H1 (cell line): ENCODE measurements around the gene SLC16A5. TPM values are rescaled to one million over a fixed set of nuclear protein-coding genes. Genes with fewer than 3 reads are reported as not detected.

Source experiments
- CEBPB ChIP-seq: IDR thresholded peaks from 2 replicates; pipeline ENCODE4 v1.6.1; 2012; ENCODE audit warnings: low read depth, low read length
- CHD1 ChIP-seq: IDR thresholded peaks from 2 replicates; pipeline ENCODE4 v1.6.1; 2012; ENCODE audit warnings: low read depth, low read length, improper control_type of control experiment
- JUN ChIP-seq: IDR thresholded peaks from 2 replicates; pipeline ENCODE4 v1.6.1; 2011; ENCODE audit warnings: low read depth, mild to moderate bottlenecking, improper control_type of control experiment, low read length
- NANOG ChIP-seq: IDR thresholded peaks from 2 replicates; pipeline ENCODE4 v1.6.1; 2011; ENCODE audit warnings: low read length, low read depth, mild to moderate bottlenecking, inconsistent platforms; ENCODE audit not compliant: insufficient read depth, poor library complexity, severe bottlenecking
- NRF1 ChIP-seq: IDR thresholded peaks from 2 replicates; pipeline ENCODE4 v1.6.1; 2011; ENCODE audit warnings: mild to moderate bottlenecking, low read depth, low read length, improper control_type of control experiment
- POLR2AphosphoS5 ChIP-seq: IDR thresholded peaks from 2 replicates; pipeline ENCODE4 v1.6.1; 2011; ENCODE audit warnings: low read depth, low read length
- SUZ12 ChIP-seq: fragments of 200-600 bp; sonication (generic); IDR thresholded peaks from 2 replicates; pipeline ENCODE4 v1.6.1; 2012; ENCODE audit warnings: mild to moderate bottlenecking, inconsistent platforms, low read length, moderate library complexity, mixed read lengths
- polyA plus RNA-seq, 7 experiments: library from polyadenylated mRNA; depleted of rRNA in 3 of 7; stranded (reverse) in 5 of 7; unstranded in 2 of 7; fragments of >200 nt in 5 of 7; fragments of 200-250 nt in 2 of 7; gene quantifications; 1 replicate in 5 of 7; 2 replicates in 1 of 7; 4 replicates in 1 of 7; pipeline versions ENCODE4 v1.2.1 to v1.2.3, GENCODE V29; 2011 to 2013; ENCODE audit warnings: missing spikeins in 2 of 7, mixed read lengths in 2 of 7
- total RNA-seq: library from RNA; stranded (reverse); fragmentation: NEBNext Ultra II Directional; extraction: Animal tissue kit (Norgen Biotek cat#: 25700); gene quantifications from 2 replicates; pipeline ENCODE4 v1.2.1, GENCODE V29; 2021
- TF ChIP-seq, protein P1 (sequence below): fragments of 300-600 bp; sonication (generic); IDR thresholded peaks from 2 replicates; pipeline ENCODE4 v1.7.1; 2012; ENCODE audit warnings: low read length, moderate library complexity, mild to moderate bottlenecking, inconsistent platforms; ENCODE audit not compliant: insufficient replicate concordance
- TF ChIP-seq, protein P2 (sequence below): IDR thresholded peaks from 2 replicates; pipeline ENCODE4 v1.6.1; 2011; ENCODE audit warnings: low read length, improper control_type of control experiment

SLC16A5 gene
- total and polyA plus RNA-seq, 2 of the 8 experiments (the other 6 are each of a cell fraction or from before 2014, with no cell fraction given), result 17.1 to 34.7 TPM

DNA sequence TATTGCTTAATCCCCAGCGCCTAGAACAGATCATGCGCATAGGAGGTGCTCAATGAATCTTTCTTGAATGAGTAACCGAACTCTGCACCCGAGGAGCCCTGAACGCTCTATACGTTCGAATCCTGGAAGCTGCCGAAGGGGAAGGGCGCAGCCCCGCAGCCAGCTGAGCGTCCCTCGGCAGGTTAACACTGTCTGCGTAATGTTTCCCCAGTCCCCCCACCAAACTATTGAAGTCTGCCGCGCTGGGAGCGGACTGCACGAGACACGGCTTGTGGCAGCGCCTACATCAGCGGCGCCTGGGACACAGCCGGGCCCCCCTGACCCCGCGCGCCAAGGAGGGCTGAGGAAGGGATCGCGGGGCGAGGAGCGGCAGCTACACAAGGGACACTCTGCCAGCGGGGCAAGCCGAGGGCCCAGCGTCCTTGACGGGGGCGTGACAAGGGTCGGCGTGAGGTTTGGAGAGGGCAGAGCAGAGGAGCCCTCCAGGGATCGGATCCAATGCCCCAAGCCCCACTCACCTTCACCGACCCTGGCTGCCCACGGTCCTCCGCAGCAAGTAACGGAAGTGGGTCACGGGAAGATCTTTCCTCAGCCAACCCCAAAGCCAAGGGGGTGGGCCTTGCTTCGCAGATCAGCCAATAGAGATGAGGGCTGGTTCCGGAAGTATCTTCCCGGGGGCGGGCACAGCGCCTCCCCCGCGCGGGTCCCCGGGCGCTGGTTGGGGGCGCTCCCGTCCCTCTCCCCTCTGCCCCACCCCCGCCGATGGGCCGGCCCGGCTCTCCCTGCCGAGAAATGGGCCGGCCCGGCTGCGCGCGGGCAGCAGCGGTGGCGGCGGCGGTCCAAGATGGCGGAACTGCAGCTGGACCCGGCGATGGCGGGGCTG lies 41.1 kb upstream of the SLC16A5 start, which contains the start of the genes ATP5PD and KCTD2 (continued):
- TF ChIP-seq, protein P1, sequence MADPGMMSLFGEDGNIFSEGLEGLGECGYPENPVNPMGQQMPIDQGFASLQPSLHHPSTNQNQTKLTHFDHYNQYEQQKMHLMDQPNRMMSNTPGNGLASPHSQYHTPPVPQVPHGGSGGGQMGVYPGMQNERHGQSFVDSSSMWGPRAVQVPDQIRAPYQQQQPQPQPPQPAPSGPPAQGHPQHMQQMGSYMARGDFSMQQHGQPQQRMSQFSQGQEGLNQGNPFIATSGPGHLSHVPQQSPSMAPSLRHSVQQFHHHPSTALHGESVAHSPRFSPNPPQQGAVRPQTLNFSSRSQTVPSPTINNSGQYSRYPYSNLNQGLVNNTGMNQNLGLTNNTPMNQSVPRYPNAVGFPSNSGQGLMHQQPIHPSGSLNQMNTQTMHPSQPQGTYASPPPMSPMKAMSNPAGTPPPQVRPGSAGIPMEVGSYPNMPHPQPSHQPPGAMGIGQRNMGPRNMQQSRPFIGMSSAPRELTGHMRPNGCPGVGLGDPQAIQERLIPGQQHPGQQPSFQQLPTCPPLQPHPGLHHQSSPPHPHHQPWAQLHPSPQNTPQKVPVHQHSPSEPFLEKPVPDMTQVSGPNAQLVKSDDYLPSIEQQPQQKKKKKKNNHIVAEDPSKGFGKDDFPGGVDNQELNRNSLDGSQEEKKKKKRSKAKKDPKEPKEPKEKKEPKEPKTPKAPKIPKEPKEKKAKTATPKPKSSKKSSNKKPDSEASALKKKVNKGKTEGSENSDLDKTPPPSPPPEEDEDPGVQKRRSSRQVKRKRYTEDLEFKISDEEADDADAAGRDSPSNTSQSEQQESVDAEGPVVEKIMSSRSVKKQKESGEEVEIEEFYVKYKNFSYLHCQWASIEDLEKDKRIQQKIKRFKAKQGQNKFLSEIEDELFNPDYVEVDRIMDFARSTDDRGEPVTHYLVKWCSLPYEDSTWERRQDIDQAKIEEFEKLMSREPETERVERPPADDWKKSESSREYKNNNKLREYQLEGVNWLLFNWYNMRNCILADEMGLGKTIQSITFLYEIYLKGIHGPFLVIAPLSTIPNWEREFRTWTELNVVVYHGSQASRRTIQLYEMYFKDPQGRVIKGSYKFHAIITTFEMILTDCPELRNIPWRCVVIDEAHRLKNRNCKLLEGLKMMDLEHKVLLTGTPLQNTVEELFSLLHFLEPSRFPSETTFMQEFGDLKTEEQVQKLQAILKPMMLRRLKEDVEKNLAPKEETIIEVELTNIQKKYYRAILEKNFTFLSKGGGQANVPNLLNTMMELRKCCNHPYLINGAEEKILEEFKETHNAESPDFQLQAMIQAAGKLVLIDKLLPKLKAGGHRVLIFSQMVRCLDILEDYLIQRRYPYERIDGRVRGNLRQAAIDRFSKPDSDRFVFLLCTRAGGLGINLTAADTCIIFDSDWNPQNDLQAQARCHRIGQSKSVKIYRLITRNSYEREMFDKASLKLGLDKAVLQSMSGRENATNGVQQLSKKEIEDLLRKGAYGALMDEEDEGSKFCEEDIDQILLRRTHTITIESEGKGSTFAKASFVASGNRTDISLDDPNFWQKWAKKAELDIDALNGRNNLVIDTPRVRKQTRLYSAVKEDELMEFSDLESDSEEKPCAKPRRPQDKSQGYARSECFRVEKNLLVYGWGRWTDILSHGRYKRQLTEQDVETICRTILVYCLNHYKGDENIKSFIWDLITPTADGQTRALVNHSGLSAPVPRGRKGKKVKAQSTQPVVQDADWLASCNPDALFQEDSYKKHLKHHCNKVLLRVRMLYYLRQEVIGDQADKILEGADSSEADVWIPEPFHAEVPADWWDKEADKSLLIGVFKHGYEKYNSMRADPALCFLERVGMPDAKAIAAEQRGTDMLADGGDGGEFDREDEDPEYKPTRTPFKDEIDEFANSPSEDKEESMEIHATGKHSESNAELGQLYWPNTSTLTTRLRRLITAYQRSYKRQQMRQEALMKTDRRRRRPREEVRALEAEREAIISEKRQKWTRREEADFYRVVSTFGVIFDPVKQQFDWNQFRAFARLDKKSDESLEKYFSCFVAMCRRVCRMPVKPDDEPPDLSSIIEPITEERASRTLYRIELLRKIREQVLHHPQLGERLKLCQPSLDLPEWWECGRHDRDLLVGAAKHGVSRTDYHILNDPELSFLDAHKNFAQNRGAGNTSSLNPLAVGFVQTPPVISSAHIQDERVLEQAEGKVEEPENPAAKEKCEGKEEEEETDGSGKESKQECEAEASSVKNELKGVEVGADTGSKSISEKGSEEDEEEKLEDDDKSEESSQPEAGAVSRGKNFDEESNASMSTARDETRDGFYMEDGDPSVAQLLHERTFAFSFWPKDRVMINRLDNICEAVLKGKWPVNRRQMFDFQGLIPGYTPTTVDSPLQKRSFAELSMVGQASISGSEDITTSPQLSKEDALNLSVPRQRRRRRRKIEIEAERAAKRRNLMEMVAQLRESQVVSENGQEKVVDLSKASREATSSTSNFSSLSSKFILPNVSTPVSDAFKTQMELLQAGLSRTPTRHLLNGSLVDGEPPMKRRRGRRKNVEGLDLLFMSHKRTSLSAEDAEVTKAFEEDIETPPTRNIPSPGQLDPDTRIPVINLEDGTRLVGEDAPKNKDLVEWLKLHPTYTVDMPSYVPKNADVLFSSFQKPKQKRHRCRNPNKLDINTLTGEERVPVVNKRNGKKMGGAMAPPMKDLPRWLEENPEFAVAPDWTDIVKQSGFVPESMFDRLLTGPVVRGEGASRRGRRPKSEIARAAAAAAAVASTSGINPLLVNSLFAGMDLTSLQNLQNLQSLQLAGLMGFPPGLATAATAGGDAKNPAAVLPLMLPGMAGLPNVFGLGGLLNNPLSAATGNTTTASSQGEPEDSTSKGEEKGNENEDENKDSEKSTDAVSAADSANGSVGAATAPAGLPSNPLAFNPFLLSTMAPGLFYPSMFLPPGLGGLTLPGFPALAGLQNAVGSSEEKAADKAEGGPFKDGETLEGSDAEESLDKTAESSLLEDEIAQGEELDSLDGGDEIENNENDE, result no peak
- no peak for TF ChIP-seq NANOG
- TF ChIP-seq, protein P2, sequence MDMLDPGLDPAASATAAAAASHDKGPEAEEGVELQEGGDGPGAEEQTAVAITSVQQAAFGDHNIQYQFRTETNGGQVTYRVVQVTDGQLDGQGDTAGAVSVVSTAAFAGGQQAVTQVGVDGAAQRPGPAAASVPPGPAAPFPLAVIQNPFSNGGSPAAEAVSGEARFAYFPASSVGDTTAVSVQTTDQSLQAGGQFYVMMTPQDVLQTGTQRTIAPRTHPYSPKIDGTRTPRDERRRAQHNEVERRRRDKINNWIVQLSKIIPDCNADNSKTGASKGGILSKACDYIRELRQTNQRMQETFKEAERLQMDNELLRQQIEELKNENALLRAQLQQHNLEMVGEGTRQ, result no peak
- TF ChIP-seq JUN, result no peak
- TF ChIP-seq SUZ12, result no peak
- TF ChIP-seq CEBPB, result no peak
- no peak for TF ChIP-seq NRF1
- TF ChIP-seq CHD1, result peak; percentile 89
- TF ChIP-seq POLR2AphosphoS5, result peak; percentile 90
